GM12878 (cell line): ENCODE measurements around the gene SLC38A1. TPM values are rescaled to one million over a fixed set of nuclear protein-coding genes. Genes with fewer than 3 reads are reported as not detected.

Source experiments
- ATAC-seq: fragments of 200-7000 bp; cut with Tn5 transposase; 3 replicates; pipeline ENCODE4 v1.9.1; 2020; ENCODE audit warnings: mild to moderate bottlenecking, moderate library complexity
- BruUV-seq: library from RNA; stranded (reverse); fragments of 400-500 nt; replicated peaks from 2 replicates; lab custom pipeline; 2021; lab: Mats Ljungman, UMichigan
- CTCF ChIA-PET: fragments of 300-600 bp; sonication (Branson Sonifier 250); formaldehyde crosslinking; extraction: SDS; loops from one replicate; lab custom pipeline; 2021; ENCODE audit warnings: inconsistent platforms; lab: Yijun Ruan, JAX
- POLR2A ChIA-PET: fragments of 350-600 bp; formaldehyde crosslinking; extraction: SDS; loops from one replicate; lab custom pipeline; 2021; ENCODE audit warnings: inconsistent platforms; lab: Charles Lee
- RAD21 ChIA-PET: fragments of 300-600 bp; sonication (Branson Sonifier 250); formaldehyde crosslinking; loops from one replicate; lab custom pipeline; 2023; ENCODE audit warnings: antibody characterized with exemption; ENCODE audit not compliant: unreplicated experiment; lab: Charles Lee
- SMC1A ChIA-PET: fragments of 300-600 bp; sonication (Branson Sonifier 250); formaldehyde crosslinking; loops from one replicate; lab custom pipeline; 2023; ENCODE audit not compliant: unreplicated experiment, uncharacterized antibody; lab: Charles Lee
- DNase-seq: peaks from one replicate; pipeline ENCODE4 v3.0.0-alpha.2; 2011; ENCODE audit warnings: low read depth, low spot score
- FAIRE-seq: peaks from 3 replicates; lab custom pipeline; 2011; peaks lifted over from hg19 to GRCh38; lab: Jason Lieb, UNC
- H2AFZ ChIP-seq: 2 replicates; pipeline ENCODE4 v1.6.0; 2011; ENCODE audit warnings: low read depth, low read length, control low read depth; ENCODE audit not compliant: control insufficient read depth
- H3K27ac ChIP-seq: 2 replicates; pipeline ENCODE4 v1.5.1; 2011; ENCODE audit warnings: control low read depth; ENCODE audit not compliant: control insufficient read depth, insufficient read depth
- H3K27me3 ChIP-seq, 2 experiments: replicated peaks in 1 of 2; 2 replicates each; pipeline versions ENCODE4 v1.6.0 to v1.6.1; 2011; ENCODE audit warnings: low read length in 1 of 2; ENCODE audit not compliant: control insufficient read depth in 2 of 2, insufficient read depth in 2 of 2
- H3K36me3 ChIP-seq, 2 experiments: 2 replicates each; pipeline ENCODE4 v1.5.1; 2011; ENCODE audit warnings: low read length in 1 of 2; ENCODE audit not compliant: control insufficient read depth in 2 of 2, insufficient read depth in 2 of 2
- H3K4me1 ChIP-seq: 2 replicates; pipeline ENCODE4 v1.6.1; 2011; ENCODE audit warnings: mild to moderate bottlenecking, low read length, moderate library complexity, mixed read lengths; ENCODE audit not compliant: control insufficient read depth, insufficient read depth
- H3K4me2 ChIP-seq: 2 replicates; pipeline ENCODE4 v1.6.0; 2011; ENCODE audit warnings: control low read depth; ENCODE audit not compliant: control insufficient read depth, insufficient read depth
- H3K4me3 ChIP-seq: fragments of 200-600 bp; sonication (generic); 2 replicates; pipeline ENCODE4 v1.5.1; 2016
- H3K79me2 ChIP-seq: 2 replicates; pipeline ENCODE4 v1.6.0; 2011; ENCODE audit warnings: low read length; ENCODE audit not compliant: control insufficient read depth, insufficient read depth
- H3K9ac ChIP-seq: 2 replicates; pipeline ENCODE4 v1.8.0; 2011; ENCODE audit warnings: low read length, control low read depth, mixed read lengths; ENCODE audit not compliant: control insufficient read depth, insufficient read depth
- H3K9me3 ChIP-seq: replicated peaks from 3 replicates; pipeline ENCODE4 v1.5.1; 2011; ENCODE audit warnings: mild to moderate bottlenecking, low read length; ENCODE audit not compliant: control insufficient read depth, insufficient read depth
- H4K20me1 ChIP-seq: 2 replicates; pipeline ENCODE4 v1.6.0; 2011; ENCODE audit not compliant: control insufficient read depth, insufficient read depth
- ATF3 ChIP-seq: IDR thresholded peaks from 2 replicates; pipeline ENCODE4 v1.6.1; 2011; ENCODE audit warnings: low read depth, mild to moderate bottlenecking, low read length, moderate library complexity, borderline replicate concordance; ENCODE audit errors: extremely low read depth
- BACH1 ChIP-seq: fragments of 450-650 bp; IDR thresholded peaks from 2 replicates; pipeline ENCODE4 v1.6.1; 2017; ENCODE audit warnings: mild to moderate bottlenecking, borderline replicate concordance
- BHLHE40 ChIP-seq, 2 experiments: fragments of 450-650 bp in 1 of 2; IDR thresholded peaks; 2 replicates each; pipeline ENCODE4 v1.6.1; 2011 to 2017; ENCODE audit warnings: low read depth in 2 of 2, borderline replicate concordance in 1 of 2, improper control_type of control experiment in 1 of 2, low read length in 1 of 2, mild to moderate bottlenecking in 1 of 2
- CHD2 ChIP-seq: IDR thresholded peaks from 2 replicates; pipeline ENCODE4 v1.6.1; 2011; ENCODE audit warnings: low read depth, low read length, improper control_type of control experiment, borderline replicate concordance
- DPF2 ChIP-seq: fragments of 450-650 bp; IDR thresholded peaks from 2 replicates; pipeline ENCODE4 v1.6.1; 2017; ENCODE audit warnings: mild to moderate bottlenecking
- EP300 ChIP-seq, 2 experiments: fragments of 150-350 bp in 1 of 2; IDR thresholded peaks; 2 replicates each; pipeline ENCODE4 v1.6.1; 2011 to 2012; ENCODE audit warnings: low read depth in 2 of 2, low read length in 2 of 2, borderline replicate concordance in 1 of 2, improper control_type of control experiment in 1 of 2, inconsistent platforms in 1 of 2; ENCODE audit not compliant: control insufficient read depth in 1 of 2
- HDGF ChIP-seq: fragments of 450-650 bp; IDR thresholded peaks from 2 replicates; pipeline ENCODE4 v1.6.1; 2016; ENCODE audit warnings: antibody characterized with exemption
- IKZF1 ChIP-seq: fragments of 450-650 bp; conservative IDR thresholded peaks from 2 replicates; pipeline ENCODE4 v1.6.1; 2017; ENCODE audit warnings: antibody characterized with exemption, mild to moderate bottlenecking
- MTA2 ChIP-seq: fragments of 450-650 bp; IDR thresholded peaks from 2 replicates; pipeline ENCODE4 v1.6.1; 2016; ENCODE audit warnings: low read depth, mild to moderate bottlenecking, moderate library complexity
- PBX3 ChIP-seq: IDR thresholded peaks from 2 replicates; pipeline ENCODE4 v1.6.1; 2011; ENCODE audit warnings: mild to moderate bottlenecking, low read depth, low read length, moderate library complexity; ENCODE audit not compliant: insufficient replicate concordance
- PKNOX1 ChIP-seq: fragments of 450-650 bp; IDR thresholded peaks from 2 replicates; pipeline ENCODE4 v1.6.1; 2016; ENCODE audit warnings: mild to moderate bottlenecking
- ZNF592 ChIP-seq: fragments of 450-650 bp; IDR thresholded peaks from 2 replicates; pipeline ENCODE4 v1.6.1; 2017; ENCODE audit warnings: mild to moderate bottlenecking, moderate library complexity
- WGBS: methylation state at CpG from one replicate; pipeline ENCODE4 v1.1.6; 2016; ENCODE audit warnings: low lambda C conversion rate; ENCODE audit not compliant: insufficient replicate concordance, insufficient coverage; ENCODE audit errors: missing lambda C conversion rate; 5-methylcytosine and 5-hydroxymethylcytosine counted together
- in situ Hi-C: fragments of 300-500 bp; cut with MboI; formaldehyde crosslinking; loops from 9 replicates; pipeline ENCODE4 v1.14.3; 2018; ENCODE audit warnings: mixed read lengths
- intact Hi-C: fragments of 100-400 bp; cut with micrococcal nuclease; formaldehyde crosslinking; loops from one replicate; pipeline ENCODE4 v1.14.2; 2022; ENCODE audit not compliant: unreplicated experiment
- polyA plus RNA-seq, 11 experiments: library from polyadenylated mRNA; depleted of rRNA in 4 of 11; unstranded in 6 of 11; stranded (reverse) in 5 of 11; fragments of >200 nt; fragmentation: Nextera tagmentation in 4 of 11; fragmentation: Illumina TruSeq in 1 of 11; extraction: Ambion mirVana in 4 of 11; extraction: Trizol in 1 of 11; gene quantifications; 1 replicate in 1 of 11; 2 replicates in 10 of 11; pipeline versions ENCODE4 v1.2.1 to v1.2.3, GENCODE V29; 2011 to 2016; ENCODE audit warnings: inconsistent platforms in 2 of 11, missing spikeins in 2 of 11, low read depth in 1 of 11
- total RNA-seq, 4 experiments: library from RNA; depleted of rRNA in 3 of 4; stranded (reverse); fragments of >200 nt in 3 of 4; fragmentation: Illumina TruSeq in 1 of 4; extraction: Trizol in 1 of 4; gene quantifications; 2 replicates each; pipeline versions ENCODE4 v1.2.1 to v1.2.3, GENCODE V29; 2013 to 2021
- TF ChIP-seq, protein P1 (sequence below): fragments of 450-650 bp; IDR thresholded peaks from 2 replicates; pipeline ENCODE4 v1.6.1; 2016; ENCODE audit warnings: mild to moderate bottlenecking

SLC38A1 gene
- total and polyA plus RNA-seq, 10 of the 15 experiments (the other 5 are each of a cell fraction or from before 2014, with no cell fraction given): 38.1 to 191 (median 144) TPM

DNA sequence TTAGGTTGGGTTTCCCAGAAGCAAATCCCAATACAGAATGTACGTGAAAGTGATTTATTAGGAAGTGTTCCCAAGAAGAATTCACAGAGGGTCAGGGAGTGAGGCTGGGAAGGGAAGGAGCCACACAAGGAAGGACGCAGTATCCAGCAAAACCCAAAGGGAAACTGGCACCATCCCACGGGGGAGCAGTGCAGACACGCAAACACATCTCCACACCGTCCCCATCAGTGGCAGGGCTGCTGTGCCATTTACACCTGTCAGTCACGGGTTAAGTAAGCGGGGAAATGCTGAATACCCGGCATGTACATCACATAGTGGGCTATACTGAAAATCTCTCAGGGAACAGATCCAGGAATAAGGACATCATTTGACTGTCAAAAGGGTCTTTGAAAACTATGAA is 93.9 kb downstream of the SLC38A1 start:
- no peaks in the 10 kb centered on the region for H3K79me2 ChIP-seq
- ATAC-seq (peak; percentile 37), FAIRE-seq (no peak), DNase-seq (no peak)
- no peaks in the 10 kb centered on the region; the same call in 2 of the 3 replicates for H3K9me3 ChIP-seq
- ChIA-PET SMC1A (interaction anchor here (0.6 to 16.4 kb wide), 16 partner anchors 8 to 1051 kb away, joined by 3 to 377 read pairs (median 6); no protein-coding TSS in a partner anchor), POLR2A (interaction anchor here (0.6 to 7.9 kb wide), 9 partner anchors 9 to 941 kb away, joined by 3 to 95 read pairs (median 4); no protein-coding TSS in a partner anchor), RAD21 (interaction anchor here (0.7 to 8.6 kb wide), 8 partner anchors 11 to 95 kb away, joined by 3 to 126 read pairs (median 7); no protein-coding TSS in a partner anchor), CTCF (interaction anchor here (0.6 to 4.0 kb wide), 8 partner anchors 20 to 211 kb away, joined by 3 to 30 read pairs (median 4); no protein-coding TSS in a partner anchor)
- 89% methylated on average over 8 of the region's 8 CpGs for WGBS
- no peaks in the 10 kb centered on the region for H3K27me3 ChIP-seq
- BruUV-seq: no TSS peak
- intact Hi-C loops (loop anchor here (1.0 to 5.0 kb wide), 3 partner anchors 18 to 197 kb away; partner anchors contain the start of genes SCAF11 and SLC38A2), in situ Hi-C loops (no loop called here)
- H3K27ac ChIP-seq: peak overlapping the region; percentile 21
- H3K4me1 ChIP-seq: peaks cover 33% of the 10 kb centered on the region
- TF ChIP-seq EP300 (IDR thresholded peaks at IDR 0.05; ENCODE audit: borderline replicate concordance in 1 of 2, control insufficient read depth in 1 of 2, low read depth in 2 of 2, low read length in 2 of 2) (no peak), BACH1 (0 out of 2 replicates have a peak, but pooled peaks have one; percentile 42), PKNOX1 (peak; percentile 90), DPF2 (peak; percentile 42), ZNF592 (no peak), CHD2 (0 out of 2 replicates have a peak, but pooled peaks have one; percentile 13), IKZF1 (peak; percentile 46; the same call in 1 of the 2 replicates), MTA2 (peak; percentile 6; the same call in 1 of the 2 replicates), ATF3 (no peak), HDGF (peak; percentile 55; the same call in 1 of the 2 replicates), PBX3 (peak; percentile 80), BHLHE40 (IDR thresholded peaks at IDR 0.05; ENCODE audit: borderline replicate concordance in 1 of 2, low read depth in 2 of 2, low read length in 1 of 2) (peak in 1 of 2 experiments; percentile 35; a peak in 1 of 4 replicates)
- TF ChIP-seq, protein P1, sequence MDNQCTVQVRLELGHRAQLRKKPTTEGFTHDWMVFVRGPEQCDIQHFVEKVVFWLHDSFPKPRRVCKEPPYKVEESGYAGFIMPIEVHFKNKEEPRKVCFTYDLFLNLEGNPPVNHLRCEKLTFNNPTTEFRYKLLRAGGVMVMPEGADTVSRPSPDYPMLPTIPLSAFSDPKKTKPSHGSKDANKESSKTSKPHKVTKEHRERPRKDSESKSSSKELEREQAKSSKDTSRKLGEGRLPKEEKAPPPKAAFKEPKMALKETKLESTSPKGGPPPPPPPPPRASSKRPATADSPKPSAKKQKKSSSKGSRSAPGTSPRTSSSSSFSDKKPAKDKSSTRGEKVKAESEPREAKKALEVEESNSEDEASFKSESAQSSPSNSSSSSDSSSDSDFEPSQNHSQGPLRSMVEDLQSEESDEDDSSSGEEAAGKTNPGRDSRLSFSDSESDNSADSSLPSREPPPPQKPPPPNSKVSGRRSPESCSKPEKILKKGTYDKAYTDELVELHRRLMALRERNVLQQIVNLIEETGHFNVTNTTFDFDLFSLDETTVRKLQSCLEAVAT: peak; percentile 14
- no peaks in the 10 kb centered on the region for H4K20me1 ChIP-seq
- peak overlapping the region; percentile 26; the same call in 1 of the 2 replicates for H3K4me2 ChIP-seq
- 0 out of 2 replicates have a peak overlapping the region, but pooled peaks have one; percentile 9 for H3K4me3 ChIP-seq
- peak overlapping the region; percentile 16; the same call in 1 of the 2 replicates for H2AFZ ChIP-seq
- H3K36me3 ChIP-seq: no peaks in the 10 kb centered on the region
- peak overlapping the region; percentile 17; the same call in 1 of the 2 replicates for H3K9ac ChIP-seq
